Fibroblast of villous mesenchyme (primary cell): Measurements from ENCODE around the gene BTBD9. TPM values are rescaled to one million over a fixed set of nuclear protein-coding genes. Genes with fewer than 3 reads are reported as not detected.

Experiments used
- DNase-seq: peaks from one replicate; pipeline ENCODE4 v3.0.0-alpha.2; 2010; ENCODE audit warnings: low read depth
- H3K4me3 ChIP-seq: 2 replicates; pipeline ENCODE4 v1.5.1; 2011; ENCODE audit warnings: low read depth, mild to moderate bottlenecking, low read length
- total RNA-seq: library from RNA; depleted of rRNA; stranded (reverse); fragments of >200 nt; gene quantifications from 2 replicates; pipeline ENCODE4 v1.2.3, GENCODE V29; 2012
- TF ChIP-seq, protein P1 (sequence below): IDR thresholded peaks from 2 replicates; pipeline ENCODE4 v1.5.1; 2012; ENCODE audit warnings: low read depth, mild to moderate bottlenecking, low read length; ENCODE audit not compliant: insufficient read depth

Gene BTBD9
- total RNA-seq, 1 donor: 12.1 TPM

DNA sequence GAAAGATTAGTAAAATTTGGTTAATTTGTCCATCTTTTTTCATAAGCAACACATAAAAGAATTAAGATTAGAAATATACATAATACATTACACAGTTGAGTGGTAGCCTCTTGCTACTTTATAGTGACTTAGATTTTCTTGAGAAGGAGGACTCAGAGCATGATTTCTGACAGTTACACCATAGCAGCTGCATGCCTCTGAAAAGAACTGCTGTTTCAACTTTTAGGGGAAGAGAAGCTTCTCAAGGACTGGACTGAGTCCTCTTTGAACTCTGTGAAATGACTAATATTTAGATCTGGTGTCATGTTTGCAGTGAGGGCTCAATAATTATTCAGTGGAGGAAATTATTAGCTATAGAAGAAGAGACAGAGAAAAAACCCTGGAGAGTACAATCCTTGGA lies 272.5 kb downstream of the BTBD9 start:
- TF ChIP-seq, protein P1, sequence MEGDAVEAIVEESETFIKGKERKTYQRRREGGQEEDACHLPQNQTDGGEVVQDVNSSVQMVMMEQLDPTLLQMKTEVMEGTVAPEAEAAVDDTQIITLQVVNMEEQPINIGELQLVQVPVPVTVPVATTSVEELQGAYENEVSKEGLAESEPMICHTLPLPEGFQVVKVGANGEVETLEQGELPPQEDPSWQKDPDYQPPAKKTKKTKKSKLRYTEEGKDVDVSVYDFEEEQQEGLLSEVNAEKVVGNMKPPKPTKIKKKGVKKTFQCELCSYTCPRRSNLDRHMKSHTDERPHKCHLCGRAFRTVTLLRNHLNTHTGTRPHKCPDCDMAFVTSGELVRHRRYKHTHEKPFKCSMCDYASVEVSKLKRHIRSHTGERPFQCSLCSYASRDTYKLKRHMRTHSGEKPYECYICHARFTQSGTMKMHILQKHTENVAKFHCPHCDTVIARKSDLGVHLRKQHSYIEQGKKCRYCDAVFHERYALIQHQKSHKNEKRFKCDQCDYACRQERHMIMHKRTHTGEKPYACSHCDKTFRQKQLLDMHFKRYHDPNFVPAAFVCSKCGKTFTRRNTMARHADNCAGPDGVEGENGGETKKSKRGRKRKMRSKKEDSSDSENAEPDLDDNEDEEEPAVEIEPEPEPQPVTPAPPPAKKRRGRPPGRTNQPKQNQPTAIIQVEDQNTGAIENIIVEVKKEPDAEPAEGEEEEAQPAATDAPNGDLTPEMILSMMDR: no peak
- H3K4me3 ChIP-seq: no peak overlapping the region

DNA sequence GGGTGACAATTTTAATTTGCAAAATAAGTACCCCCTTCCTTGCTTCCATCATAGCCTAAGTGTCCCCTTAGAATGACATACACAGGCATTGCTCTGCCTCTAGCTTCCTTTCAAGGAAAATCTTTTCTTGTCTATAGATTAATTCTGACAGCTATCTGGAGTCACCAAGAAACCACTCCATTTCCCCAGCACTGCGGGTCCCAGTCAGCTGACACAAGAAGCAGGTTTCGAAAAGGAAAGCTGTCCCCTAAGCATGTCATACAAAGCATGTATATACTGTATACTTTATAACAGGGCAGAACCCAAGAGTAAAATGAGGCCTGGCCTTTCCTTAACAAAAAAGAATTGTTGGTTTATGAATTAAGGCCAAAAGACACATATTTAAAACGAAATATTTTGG lies 273.5 kb downstream of the BTBD9 start:
- no peak for DNase-seq
- TF ChIP-seq, protein P1: no peak
- no peak overlapping the region for H3K4me3 ChIP-seq

More for the DNA sequence above, 272.5 kb downstream of the BTBD9 start:
- DNase-seq: no peak

DNA sequence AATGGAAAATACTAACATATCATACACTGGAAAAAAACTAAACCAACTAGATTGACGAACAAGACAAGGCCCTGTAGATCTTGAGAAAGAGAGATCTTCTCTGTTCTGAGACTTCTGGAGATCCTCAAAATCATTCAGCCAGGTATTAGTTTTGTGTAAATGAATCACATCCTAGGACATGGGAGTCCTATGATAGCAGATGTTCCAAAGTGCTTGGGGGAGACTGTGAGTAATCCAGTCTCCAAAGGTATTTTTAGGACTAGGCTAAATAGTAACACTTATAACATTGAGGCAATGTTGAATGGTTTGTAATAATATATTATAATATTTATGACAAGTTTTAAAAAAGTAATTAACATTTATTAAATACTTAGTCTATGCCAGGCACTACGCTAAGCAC lies 275.0 kb downstream of the BTBD9 start:
- TF ChIP-seq, protein P1: no peak
- DNase-seq: no peak
- no peak overlapping the region for H3K4me3 ChIP-seq

DNA sequence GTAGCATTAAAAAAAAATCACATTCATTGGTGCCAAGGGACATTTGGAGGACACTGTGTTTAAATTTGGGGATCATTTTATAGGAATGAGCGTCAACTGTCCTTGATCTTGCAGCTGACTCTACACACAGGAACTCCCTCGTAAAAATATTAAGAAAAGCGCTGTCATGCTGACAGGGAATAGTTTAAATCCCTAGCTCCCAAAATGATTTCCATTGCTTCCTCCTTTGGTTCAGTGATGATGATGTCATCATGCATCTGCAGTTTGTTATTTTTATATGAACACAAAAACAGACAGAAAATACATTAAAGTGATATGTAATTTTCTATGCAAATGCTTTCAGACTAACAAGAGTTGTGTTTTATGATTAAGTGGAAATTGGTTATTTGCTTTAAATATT lies 275.6 kb downstream of the BTBD9 start:
- no peak overlapping the region for H3K4me3 ChIP-seq
- peak; percentile 45 for DNase-seq
- TF ChIP-seq, protein P1: no peak

DNA sequence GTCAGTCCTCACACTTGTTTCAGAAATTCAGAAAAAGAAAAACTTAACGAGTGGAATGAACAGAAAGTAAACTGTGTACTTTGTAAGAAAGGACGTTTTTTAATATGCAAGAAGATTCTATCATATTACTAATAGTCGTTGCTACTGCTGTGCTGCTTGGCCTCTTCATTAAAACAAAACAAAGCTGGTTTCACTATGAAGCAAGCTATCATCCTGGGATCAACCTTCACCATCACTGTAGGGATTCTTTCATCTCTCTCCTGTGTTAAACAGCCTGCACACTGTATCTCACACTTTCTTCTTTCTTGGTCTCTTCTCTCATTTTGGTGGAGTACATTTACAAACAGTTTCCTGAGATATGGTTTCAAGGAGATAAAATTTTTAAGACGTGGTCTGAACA lies 284.2 kb downstream of the BTBD9 start:
- no peak overlapping the region for H3K4me3 ChIP-seq

DNA sequence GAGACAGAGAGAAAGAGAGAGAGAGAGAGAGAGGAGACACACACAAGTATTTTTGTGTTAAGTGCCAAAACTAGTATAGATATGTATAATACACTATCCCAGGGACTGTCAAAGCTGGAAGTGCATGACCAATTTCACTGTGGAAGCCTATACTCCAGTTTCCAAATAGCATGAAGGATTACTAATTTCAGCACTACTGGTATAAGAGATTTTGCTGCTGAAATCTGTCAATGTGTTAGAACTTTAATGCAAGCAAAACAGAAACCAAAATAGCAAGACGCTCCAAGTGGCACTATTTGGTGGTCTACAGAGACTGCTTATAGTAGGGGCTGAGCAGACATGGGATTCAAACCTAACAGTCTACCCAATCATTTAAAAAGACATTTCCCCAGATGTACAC lies 284.8 kb downstream of the BTBD9 start:
- TF ChIP-seq, protein P1: no peak
- no peak for DNase-seq
- no peak overlapping the region for H3K4me3 ChIP-seq

More for the DNA sequence above, 284.2 kb downstream of the BTBD9 start:
- TF ChIP-seq, protein P1: no peak
- DNase-seq: no peak

DNA sequence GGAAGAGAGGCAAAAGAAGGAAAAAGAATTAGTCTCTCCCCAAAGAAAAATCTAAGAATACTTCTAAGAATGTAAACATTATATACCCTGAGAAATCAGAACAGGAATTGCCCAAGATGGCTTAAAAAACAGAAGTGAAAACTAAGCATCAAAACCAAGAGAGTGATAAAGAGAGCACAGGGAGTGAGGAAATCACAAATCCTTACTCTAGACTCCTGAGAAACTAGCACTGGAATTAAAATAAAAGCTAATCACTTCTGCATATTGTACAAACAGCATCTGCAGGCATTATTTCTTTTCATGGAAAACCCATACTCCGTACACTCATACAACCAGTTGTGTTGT lies 285.7 kb downstream of the BTBD9 start:
- TF ChIP-seq, protein P1: no peak
- no peak overlapping the region for H3K4me3 ChIP-seq
- DNase-seq: no peak
